ENCODE measurements around the gene ACTRT1.

- TF ChIP-seq EZH2 (IDR thresholded peaks at IDR 0.05; ENCODE audit: low read length, missing control alignments), result no peak
- no peak for TF ChIP-seq CTCF (conservative IDR thresholded peaks at IDR 0.05 in 1 of 2, IDR thresholded peaks at IDR 0.05 in 1 of 2; ENCODE audit: low read depth in 1 of 2, low read length in 2 of 2)
These were observed 44.3 kb downstream of the ACTRT1 start for GRCh38 chrX:128007882-128008281.
